B cell (primary cell): Measurements from ENCODE around the gene VAMP1.

Experiments
- CTCF ChIP-seq: fragments of 200-600 bp; IDR thresholded peaks from one replicate; pipeline ENCODE4 v1.8.0; 2022; ENCODE audit warnings: antibody characterized with exemption, mild to moderate bottlenecking
- EZH2 ChIP-seq: IDR thresholded peaks from 2 replicates; pipeline ENCODE4 v1.6.1; 2012; ENCODE audit warnings: borderline replicate concordance, low read depth, mild to moderate bottlenecking, moderate library complexity, low read length; ENCODE audit not compliant: insufficient read depth, poor library complexity, severe bottlenecking

GRCh38 chr12:6462234-6462995 is 8.1 kb downstream of the VAMP1 start:
- TF ChIP-seq CTCF: no peak
- no peak for TF ChIP-seq EZH2
